GM18907 (cell line): ENCODE data around the gene TENT4A.

Source experiments
- ATAC-seq: cut with Tn5 transposase; IDR thresholded peaks from one replicate; pipeline ENCODE4 v1.9.1; 2021; ENCODE audit warnings: mild to moderate bottlenecking, moderate library complexity; ENCODE audit not compliant: unreplicated experiment

TENT4A gene

GRCh38 chr5:6750142-6750840 lies 37.1 kb downstream of the TENT4A start:
- ATAC-seq = no peak

- ATAC-seq = no peak
These were observed 37.9 kb downstream of the TENT4A start for GRCh38 chr5:6750951-6751685.

GRCh38 chr5:6752236-6752635 lies 39.0 kb downstream of the TENT4A start:
- ATAC-seq = no peak

- no peak for ATAC-seq
These were observed 39.5 kb downstream of the TENT4A start for GRCh38 chr5:6752782-6753181.

- no peak for ATAC-seq
These were observed 40.6 kb downstream of the TENT4A start for GRCh38 chr5:6753851-6754250.

- no peak for ATAC-seq
These were observed 41.5 kb downstream of the TENT4A start for GRCh38 chr5:6754766-6755165.

GRCh38 chr5:6755519-6755918 lies 42.3 kb downstream of the TENT4A start:
- ATAC-seq = no peak

- ATAC-seq = no peak
These were observed 42.7 kb downstream of the TENT4A start for GRCh38 chr5:6755941-6756340.

- ATAC-seq = no peak
These were observed 44.3 kb downstream of the TENT4A start for GRCh38 chr5:6757414-6757969.

GRCh38 chr5:6758236-6758635 lies 45.0 kb downstream of the TENT4A start:
- no peak for ATAC-seq

GRCh38 chr5:6758706-6759105 lies 45.5 kb downstream of the TENT4A start:
- ATAC-seq = no peak

- ATAC-seq = no peak
These were observed 46.2 kb downstream of the TENT4A start for GRCh38 chr5:6759401-6759800.

- ATAC-seq = no peak
These were observed 46.8 kb downstream of the TENT4A start for GRCh38 chr5:6759983-6760382.

- ATAC-seq = no peak
These were observed 47.5 kb downstream of the TENT4A start for GRCh38 chr5:6760686-6761085.

- ATAC-seq = no peak
These were observed 48.1 kb downstream of the TENT4A start for GRCh38 chr5:6761333-6761732.

GRCh38 chr5:6762116-6762515 lies 48.9 kb downstream of the TENT4A start:
- no peak for ATAC-seq

GRCh38 chr5:6762697-6763096 lies 49.5 kb downstream of the TENT4A start:
- ATAC-seq = no peak

- ATAC-seq = no peak
These were observed 50.0 kb downstream of the TENT4A start for GRCh38 chr5:6763191-6763590.

GRCh38 chr5:6765612-6766525 lies 52.6 kb downstream of the TENT4A start:
- peak; percentile 84 for ATAC-seq

GRCh38 chr5:6766604-6767093 lies 53.4 kb downstream of the TENT4A start:
- peak; percentile 78 for ATAC-seq

GRCh38 chr5:6767481-6768063 lies 54.3 kb downstream of the TENT4A start:
- no peak for ATAC-seq
